Measurements from ENCODE around the gene OR4B1.

The OR4B1 gene

GRCh38 chr11:48172818-48173609 lies 43.6 kb upstream of the OR4B1 start:
- ATAC-seq: peak; percentile 94
- TF ChIP-seq ZC3H10 (CRISPR knock-in tag; IDR thresholded peaks at IDR 0.05): no peak
- no peak for TF ChIP-seq ISL1 (CRISPR knock-in tag; IDR thresholded peaks at IDR 0.05)
- TF ChIP-seq PATZ1 (CRISPR knock-in tag; IDR thresholded peaks at IDR 0.05; ENCODE audit: borderline replicate concordance): no peak
- TF ChIP-seq ESRRG (CRISPR knock-in tag; IDR thresholded peaks at IDR 0.05): no peak
- TF ChIP-seq TCF4 (CRISPR knock-in tag; IDR thresholded peaks at IDR 0.05; ENCODE audit: borderline replicate concordance): no peak
- no peak for TF ChIP-seq CSDC2 (CRISPR knock-in tag; IDR thresholded peaks at IDR 0.05)
- TF ChIP-seq POU6F1 (CRISPR knock-in tag; IDR thresholded peaks at IDR 0.05; ENCODE audit: borderline replicate concordance, low read depth): no peak
- TF ChIP-seq TSHZ2 (CRISPR knock-in tag; IDR thresholded peaks at IDR 0.05): no peak
- no peak for TF ChIP-seq SNAI2 (CRISPR knock-in tag; IDR thresholded peaks at IDR 0.05)
- no peak for TF ChIP-seq GLIS3 (CRISPR knock-in tag; IDR thresholded peaks at IDR 0.05)
- TF ChIP-seq ZNF8 (CRISPR knock-in tag; IDR thresholded peaks at IDR 0.05): no peak
- TF ChIP-seq CREB5 (CRISPR knock-in tag; IDR thresholded peaks at IDR 0.05; ENCODE audit: low read depth): no peak
- no peak for TF ChIP-seq ZNF565 (CRISPR knock-in tag; conservative IDR thresholded peaks at IDR 0.05; ENCODE audit: low read depth)
- no peak for TF ChIP-seq TOX (CRISPR knock-in tag; IDR thresholded peaks at IDR 0.05; ENCODE audit: borderline replicate concordance)
- TF ChIP-seq RARB (CRISPR knock-in tag; IDR thresholded peaks at IDR 0.05): no peak
- no peak for TF ChIP-seq ZFP3 (CRISPR knock-in tag; IDR thresholded peaks at IDR 0.05)

- no peak for ATAC-seq
- TF ChIP-seq ISL1 (CRISPR knock-in tag; IDR thresholded peaks at IDR 0.05): no peak
- no peak for TF ChIP-seq SNAI2 (CRISPR knock-in tag; IDR thresholded peaks at IDR 0.05)
- TF ChIP-seq RARB (CRISPR knock-in tag; IDR thresholded peaks at IDR 0.05): no peak
Observed at GRCh38 chr11:48177661-48178060, 38.9 kb upstream of the OR4B1 start.

GRCh38 chr11:48180627-48181026 lies 36.0 kb upstream of the OR4B1 start:
- no peak for ATAC-seq
- no peak for TF ChIP-seq PATZ1 (CRISPR knock-in tag; IDR thresholded peaks at IDR 0.05; ENCODE audit: borderline replicate concordance)
- no peak for TF ChIP-seq ARNTL (CRISPR knock-in tag; IDR thresholded peaks at IDR 0.05; ENCODE audit: borderline replicate concordance, low read depth)
- TF ChIP-seq CSRNP3 (CRISPR knock-in tag; IDR thresholded peaks at IDR 0.05): no peak
- TF ChIP-seq ISL1 (CRISPR knock-in tag; IDR thresholded peaks at IDR 0.05): no peak
- no peak for TF ChIP-seq BACH2 (CRISPR knock-in tag; IDR thresholded peaks at IDR 0.05; ENCODE audit: borderline replicate concordance)
- TF ChIP-seq OSR1 (CRISPR knock-in tag; IDR thresholded peaks at IDR 0.05): no peak
- TF ChIP-seq TOX (CRISPR knock-in tag; IDR thresholded peaks at IDR 0.05; ENCODE audit: borderline replicate concordance): no peak
- no peak for TF ChIP-seq TCF4 (CRISPR knock-in tag; IDR thresholded peaks at IDR 0.05; ENCODE audit: borderline replicate concordance)
- no peak for TF ChIP-seq ESRRG (CRISPR knock-in tag; IDR thresholded peaks at IDR 0.05)
- TF ChIP-seq ZFP3 (CRISPR knock-in tag; IDR thresholded peaks at IDR 0.05): no peak
- no peak for TF ChIP-seq PPARA (CRISPR knock-in tag; IDR thresholded peaks at IDR 0.05; ENCODE audit: borderline replicate concordance)
- no peak for TF ChIP-seq TSHZ2 (CRISPR knock-in tag; IDR thresholded peaks at IDR 0.05)
- no peak for TF ChIP-seq GLIS3 (CRISPR knock-in tag; IDR thresholded peaks at IDR 0.05)
